Stimulated activated CD8-positive, alpha-beta memory T cell treated with anti-CD3 and anti-CD28 coated beads, Interleukin-12 subunit alpha, Interleukin-12 subunit beta, amount 100 ng/mL, for 24 hours (primary cell): ENCODE measurements around the gene IGF1R.

Source experiments
- DNase-seq: peaks from one replicate; pipeline ENCODE4 v3.0.0-alpha.2; 2020; ENCODE audit errors: extremely low read depth

IGF1R gene

DNA sequence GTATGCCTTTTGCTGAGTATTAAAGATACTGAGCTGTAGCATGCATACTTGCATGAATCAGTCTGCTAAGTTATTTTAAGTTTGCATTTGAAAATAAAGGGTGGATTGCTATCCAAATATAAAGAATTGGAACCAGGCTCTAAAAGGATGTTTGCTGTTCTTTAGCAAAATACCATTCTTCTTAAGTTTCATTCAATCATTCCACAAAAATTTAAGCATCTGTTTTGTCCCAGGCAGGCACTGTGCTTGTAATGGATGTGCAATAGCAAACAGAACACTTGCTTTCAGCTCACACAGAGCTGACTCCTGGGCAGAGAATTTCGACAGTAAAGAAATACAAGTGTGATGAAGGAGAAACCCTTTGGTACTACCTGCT is 208.2 kb downstream of the IGF1R start:
- DNase-seq: no peak

DNA sequence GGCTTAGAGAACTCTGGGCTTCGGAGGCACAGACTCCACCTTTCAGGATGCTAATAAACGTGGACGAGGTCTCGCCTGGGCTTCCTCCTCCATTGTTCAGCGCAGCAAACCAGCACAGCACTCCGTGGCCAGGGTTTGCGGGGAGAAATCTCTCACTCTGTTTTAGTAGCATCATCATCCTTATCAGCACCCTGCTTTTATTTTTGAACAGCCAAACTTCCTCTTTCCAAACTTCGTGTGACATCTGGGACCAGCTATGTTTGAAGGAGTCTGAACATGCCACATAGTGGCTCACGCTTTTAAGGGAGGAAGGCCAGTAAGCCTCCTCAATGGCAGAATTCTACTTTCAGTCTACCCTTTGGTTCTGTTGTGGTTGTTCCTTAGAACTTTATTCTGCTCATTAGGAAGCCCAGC is 210.3 kb downstream of the IGF1R start:
- DNase-seq: no peak

- DNase-seq: no peak
These were observed 210.8 kb downstream of the IGF1R start for GRCh38 chr15:98859149-98859548.

DNA sequence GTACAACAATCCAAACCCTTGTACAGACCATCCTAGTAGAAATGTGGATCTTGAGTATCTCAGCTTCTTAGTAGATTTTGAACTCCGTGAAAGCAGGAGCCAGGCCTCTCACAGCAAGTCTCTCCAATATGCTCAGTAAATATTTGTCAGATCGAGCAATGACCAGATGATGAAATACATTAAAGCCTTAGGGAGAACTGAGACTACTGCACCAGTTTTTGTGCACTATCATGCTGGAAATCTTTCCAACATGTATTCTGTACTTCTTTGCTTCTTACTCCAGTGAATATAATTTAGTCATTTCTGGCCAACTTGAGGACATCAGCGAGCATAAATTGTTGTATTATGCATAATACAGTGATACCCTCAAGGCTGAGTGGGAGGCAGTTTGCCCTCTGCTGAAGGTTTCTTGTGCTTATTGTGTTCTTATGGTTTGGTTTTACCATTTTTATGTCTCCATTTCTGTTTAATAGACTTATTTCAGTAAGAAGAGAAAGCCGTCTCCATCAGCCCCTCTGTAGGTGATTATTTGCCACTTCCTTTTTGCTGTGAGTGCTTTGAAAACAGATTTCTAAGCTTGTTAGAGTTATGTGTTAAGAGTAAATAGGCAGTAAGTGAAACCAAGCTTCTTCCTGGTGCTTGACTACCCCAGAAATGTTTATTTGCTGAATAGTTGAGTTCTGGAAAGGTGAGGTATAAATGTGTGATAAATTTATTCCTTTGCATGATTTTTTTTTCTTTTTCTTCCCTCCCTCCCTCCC is 212.1 kb downstream of the IGF1R start:
- no peak for DNase-seq

DNA sequence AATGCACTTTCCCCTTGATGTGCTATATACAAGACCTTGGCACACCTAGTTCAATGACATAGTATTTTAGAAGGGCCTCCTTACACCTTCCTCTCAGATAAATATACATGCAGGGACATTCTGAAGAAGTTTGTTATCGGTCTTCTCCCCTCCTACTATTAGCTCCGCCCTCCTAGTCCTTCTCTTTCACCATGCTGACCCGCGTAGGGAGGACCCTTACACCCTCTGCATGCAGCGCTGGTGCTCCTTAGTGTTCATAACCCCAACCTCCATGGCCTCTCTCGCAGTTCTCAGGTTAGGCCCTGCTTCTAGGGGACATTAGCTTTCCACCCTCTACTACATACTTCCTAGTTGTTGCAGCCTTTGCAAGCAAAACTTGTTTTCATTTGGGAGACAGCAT is 212.8 kb downstream of the IGF1R start:
- DNase-seq: no peak

DNA sequence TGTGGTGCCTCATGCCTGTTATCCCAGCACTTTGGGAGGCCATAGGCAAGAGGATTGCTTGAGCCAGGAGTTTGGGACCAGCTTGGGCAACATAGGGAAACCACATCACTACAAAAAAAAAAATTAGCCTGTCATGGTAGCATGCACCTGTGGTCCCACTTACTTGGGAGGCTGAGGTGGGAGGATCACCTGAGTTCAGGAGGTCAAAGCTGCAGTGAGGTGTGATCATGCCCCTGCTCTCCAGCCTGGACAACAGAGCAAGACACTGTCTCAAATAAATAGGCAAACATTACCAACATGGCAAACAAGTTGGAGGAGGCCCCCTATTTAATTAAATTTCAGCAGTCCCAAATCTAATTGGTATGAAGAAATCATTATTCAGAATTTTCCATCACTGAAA is 215.6 kb downstream of the IGF1R start:
- DNase-seq: no peak

DNA sequence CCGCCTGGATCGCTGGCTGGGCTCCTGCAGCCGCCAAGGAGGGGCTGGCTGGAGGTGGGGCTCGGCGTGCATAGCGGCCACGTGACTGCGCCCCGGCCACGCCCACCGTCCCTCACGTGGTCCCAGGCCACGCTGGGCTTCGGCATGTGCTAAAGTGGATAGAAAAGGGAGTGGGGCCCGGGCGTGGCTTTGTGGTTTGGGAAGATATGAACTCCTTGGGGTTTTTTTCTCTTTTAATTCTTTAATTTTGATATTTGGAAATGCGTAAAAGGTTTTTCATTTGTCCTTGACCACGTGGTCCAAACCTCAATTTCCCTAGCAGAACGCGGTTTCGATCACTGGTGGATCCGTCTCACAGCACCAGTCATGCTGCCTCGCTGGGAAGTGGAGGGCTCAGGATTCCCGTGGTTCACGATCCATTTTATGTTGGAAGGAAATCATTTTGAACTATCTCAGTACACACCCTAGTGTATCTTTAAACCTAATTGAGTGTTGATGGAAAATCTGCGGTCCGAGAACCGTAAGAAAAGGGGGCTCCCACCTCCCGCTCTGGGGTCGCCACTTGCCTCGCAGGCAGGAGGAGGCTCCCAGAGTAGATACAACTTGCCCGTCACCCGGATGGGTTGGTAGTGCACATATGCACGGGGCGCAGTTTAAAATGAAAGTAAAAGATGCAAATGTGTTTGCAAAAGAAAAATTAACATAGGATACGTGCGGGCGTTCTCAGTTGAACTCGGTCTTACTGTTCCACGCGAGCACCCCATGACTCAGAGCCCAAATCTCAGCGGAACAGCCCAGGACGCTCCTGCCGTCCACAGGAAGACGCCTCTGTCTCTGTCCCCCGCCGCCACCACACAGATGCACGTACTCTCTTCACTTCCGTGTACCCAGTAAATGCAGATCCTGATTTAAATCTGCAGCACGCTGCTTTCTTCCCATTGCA is 217.3 kb downstream of the IGF1R start:
- DNase-seq: no peak

DNA sequence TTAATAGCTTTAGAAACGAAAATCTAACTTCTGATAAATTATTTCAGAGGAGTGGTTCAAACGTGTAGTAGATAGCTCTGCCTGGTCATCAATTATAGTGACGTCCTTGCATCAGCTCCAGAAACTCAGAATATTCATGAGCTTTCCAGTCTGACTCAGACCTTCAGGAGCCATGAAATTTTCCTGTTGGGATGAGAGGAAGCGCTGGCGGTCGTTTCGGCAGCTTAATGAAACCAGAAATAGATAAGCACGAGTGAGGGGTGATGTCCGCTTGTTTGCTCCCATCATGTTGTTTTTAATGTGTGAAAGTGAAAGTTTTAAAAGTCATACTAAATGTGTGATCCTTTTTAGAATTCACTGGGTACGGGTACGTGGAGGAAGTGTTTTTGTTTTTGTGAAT is 218.2 kb downstream of the IGF1R start:
- no peak for DNase-seq

DNA sequence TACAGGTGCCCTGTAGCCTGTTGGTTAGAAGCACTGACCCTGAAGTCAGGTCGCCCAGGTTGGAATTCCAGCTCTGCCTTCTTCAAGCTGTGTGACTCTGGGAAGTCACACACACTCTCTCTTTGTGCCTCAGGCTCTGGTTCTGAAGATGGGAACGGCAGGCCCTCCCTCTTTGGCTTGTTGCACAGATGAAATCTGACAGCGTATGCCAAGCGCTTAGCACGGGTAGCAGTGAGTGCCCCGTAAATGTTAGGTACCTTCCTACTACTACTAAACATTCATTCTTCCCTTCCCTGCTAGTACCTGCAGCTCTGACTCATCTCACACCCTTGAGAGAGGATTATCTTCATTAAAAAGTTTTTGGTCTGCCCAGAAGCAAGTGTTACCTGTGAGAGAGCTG is 220.2 kb downstream of the IGF1R start:
- DNase-seq: no peak

- no peak for DNase-seq
These were observed 222.4 kb downstream of the IGF1R start for GRCh38 chr15:98870788-98871187.

DNA sequence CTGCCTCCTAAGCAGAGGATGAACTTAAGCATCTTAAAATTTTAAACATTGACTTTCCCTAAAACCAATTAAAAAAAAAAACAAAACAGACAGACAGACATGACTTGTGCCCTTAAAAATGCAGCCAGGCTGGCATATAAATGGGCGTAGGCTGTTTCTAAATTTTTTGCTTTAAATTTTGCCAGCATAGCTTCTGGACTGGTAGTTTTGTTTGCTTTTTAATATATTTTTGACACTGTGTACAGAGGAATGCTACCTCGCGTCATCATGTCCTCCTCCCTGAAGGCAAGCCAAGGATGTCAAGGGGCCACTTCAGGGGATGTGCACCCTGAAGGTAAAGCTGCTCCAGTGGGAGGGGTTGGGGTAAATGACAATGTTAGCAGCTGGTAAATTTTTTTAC is 224.4 kb downstream of the IGF1R start:
- DNase-seq: no peak

DNA sequence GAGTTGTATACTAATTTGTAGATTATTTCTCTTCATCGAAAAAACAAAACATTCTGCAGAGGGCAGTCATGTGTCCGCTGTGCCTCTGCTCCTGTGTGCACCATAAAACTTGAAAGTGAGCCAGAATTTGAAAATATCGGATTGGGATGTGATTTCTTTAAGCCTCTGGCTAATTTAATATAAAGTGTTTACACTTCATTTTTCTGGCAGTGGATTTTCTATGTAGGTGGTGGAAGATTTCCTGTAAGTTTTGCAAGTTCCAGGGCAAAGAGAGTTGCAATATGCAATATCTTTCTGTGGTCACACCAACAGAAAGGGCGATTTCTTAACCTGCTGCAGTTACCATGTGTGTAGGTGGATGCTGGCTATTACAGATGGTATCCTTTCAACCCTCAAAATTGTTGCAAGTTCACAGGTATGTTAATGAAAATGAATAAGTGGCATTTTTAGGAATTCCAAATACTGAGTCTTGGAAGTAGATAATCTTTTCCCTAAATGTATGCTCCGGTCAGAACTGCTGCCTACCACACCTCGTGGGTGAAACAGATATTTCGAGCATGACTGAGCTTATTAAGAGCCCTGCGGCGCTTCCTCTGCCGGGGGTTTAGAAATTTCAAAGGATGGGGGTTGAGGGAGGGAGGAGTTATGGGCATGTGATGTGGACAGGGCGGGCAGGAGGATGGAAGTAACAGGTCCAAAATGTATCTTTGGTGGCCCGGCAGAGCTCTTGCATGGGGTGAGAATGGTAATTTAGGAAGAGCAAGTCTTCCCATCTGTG is 225.3 kb downstream of the IGF1R start:
- DNase-seq: no peak

DNA sequence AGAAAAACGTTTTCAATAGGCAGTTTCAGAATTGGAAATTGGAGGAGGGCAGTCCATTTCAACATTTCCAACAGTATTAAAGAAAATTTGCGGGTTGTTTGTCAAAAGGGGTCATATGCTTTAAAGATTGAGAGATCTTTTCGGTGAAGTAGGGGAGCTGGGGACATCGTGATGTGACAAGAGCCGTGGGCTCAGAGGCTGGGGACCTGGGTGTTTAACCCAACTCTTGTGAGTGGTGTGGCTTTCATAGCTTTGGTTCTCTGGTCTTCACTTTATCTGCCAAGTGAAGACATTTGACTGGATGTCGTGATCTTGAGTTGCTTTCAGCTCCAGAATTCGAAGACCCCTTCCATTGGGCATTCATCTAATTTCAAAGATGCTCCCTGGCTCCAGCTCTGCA is 226.0 kb downstream of the IGF1R start:
- DNase-seq: no peak

DNA sequence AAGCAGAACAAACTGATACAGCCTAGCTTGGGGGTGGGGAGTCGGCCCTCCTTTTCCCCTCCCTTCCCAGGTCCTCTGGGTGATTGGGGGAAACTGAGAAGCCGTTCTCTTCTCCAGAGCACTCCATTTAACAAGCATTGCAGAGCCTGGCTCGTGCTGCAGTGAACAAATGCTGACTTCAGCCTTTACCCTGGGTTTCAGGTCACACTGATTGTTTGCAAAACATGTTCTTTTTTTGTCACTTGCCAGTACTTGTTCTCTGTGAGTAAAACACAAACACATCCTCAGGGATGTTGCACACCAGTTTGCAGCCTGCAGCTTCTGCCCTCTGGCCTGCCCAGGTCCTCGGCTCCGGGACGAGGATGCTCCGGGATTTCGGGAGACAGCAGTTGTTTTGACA is 226.4 kb downstream of the IGF1R start:
- DNase-seq: no peak

- DNase-seq: no peak
These were observed 227.0 kb downstream of the IGF1R start for GRCh38 chr15:98875309-98875708.

DNA sequence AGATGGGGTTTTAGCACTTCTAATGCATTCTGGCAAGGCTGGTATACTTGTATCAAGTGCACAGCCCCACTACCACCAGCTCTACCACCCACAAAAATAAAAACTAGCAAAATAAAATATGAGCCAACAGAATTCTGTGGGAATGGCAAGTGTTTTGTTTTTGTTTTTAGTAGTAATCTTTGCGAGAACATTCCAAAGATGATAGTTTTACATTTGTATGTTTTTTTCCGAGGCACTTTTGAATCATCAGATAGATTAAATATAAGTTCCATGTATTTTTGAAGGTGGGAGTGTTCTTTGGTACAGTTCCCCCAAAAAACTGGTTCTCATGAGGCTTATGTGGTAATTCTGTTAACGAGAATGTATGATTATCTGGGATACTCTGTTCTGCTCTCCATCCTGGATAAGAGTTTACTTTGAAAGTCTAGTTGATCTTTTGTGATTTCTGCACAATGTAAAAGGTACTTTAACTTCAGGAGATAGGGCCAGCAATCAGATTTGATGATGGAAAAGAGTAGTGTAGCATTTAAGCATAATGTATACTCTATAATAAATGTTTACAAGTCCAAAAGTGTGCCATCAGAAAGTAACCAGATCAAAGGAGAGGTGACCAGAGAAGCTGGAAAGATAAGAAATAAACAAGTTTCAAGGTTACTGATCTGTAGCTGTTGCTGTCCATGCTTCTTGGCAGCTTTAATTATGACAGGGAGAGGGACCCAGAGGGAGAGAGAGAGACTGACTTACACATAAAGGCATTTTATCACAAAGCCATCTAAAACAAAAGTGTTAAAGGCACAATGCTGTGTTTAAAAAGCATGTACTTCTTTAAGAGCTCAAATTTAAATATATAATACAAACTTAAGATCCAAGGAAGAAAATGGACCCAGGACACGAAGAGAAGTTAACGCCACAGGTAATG is 228.4 kb downstream of the IGF1R start:
- DNase-seq: no peak

DNA sequence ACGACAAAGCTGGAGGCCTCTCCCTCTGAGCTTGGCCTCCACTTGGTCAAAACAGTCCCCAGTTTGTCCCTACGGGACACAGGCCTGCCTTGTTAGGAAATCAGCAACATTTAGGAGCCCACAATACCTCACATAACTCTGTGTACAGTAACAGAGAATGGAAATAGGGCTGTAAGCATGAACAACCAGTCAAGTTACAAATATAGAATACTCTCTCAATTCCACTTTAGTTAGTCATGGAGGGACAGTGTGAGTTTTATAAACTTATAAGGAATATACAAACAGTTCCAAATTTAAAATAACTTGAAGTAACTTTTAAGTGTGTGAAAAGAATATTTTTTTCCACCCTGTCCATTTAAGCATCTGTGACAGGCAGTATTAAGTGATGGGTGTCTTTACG is 229.8 kb downstream of the IGF1R start:
- DNase-seq: no peak

GRCh38 chr15:98878862-98879261 is 230.5 kb downstream of the IGF1R start:
- no peak for DNase-seq

DNA sequence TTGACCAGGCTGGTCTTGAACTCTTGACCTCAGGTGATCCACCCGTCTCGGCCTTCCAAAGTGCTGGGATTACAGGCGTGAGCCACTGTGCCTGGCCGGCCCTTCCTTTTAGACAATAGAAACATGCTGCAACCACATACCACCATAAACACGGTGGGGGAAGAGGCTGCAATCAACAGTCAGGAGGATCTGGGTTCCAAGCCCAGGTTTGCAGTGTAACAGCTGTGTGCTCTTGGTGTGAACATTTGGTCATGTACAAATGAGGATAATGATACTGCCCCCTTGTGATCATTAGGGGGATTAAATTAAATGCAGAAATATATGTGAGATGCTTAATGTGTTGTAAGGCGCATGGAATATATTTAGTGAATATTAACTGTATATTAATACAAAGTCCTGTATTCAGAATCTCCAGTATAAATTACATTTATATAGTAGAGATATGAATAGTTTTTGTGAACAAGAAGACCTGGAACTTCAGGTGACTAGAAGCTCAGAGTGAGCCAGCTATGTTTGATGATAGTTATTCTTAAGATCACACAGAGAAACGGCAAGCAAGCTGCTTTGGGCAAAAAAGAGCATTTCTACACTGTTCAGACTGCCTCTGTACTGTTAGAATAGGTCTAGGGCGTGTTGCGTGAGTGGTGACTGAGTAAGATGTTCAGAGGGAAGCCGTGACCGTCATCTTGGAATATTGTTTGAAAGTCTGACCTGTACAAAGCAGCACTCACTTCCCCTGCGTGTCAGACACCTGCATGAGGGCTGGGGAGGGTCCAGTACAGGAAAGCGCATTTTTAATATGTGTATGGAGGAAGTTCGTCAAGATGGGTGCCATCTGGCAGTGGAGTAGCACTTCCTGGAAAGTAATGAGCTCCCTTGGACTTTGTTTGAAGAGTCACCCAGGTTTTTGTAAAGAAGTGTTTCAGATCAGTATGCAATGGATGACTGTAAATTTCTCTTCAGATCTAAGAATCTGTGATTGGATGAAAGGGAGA is 233.5 kb downstream of the IGF1R start:
- no peak for DNase-seq

DNA sequence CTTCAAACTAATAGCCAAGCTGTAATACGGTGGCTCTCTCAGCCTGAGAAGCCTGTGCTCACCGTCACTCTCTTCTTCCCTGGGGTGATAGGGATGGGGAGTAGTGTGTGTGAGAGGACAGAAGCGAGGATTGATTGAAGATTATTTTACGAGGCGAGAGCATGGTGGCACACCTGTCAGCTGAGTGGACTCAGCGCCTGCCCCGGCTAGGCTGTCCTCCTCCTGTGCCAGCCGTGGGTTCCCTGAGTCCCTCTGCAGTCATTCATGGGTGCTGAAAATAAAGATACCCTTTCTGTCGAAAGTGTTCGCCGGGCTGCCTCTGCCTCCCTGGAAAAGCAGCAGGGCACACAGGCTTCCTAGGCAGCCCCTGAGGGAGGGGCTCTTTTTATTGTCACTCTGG is 235.1 kb downstream of the IGF1R start:
- DNase-seq: no peak
